Keratinocyte (primary cell): ENCODE data around the gene C11orf65. TPM values are rescaled to one million over a fixed set of nuclear protein-coding genes. Genes with fewer than 3 reads are reported as not detected.

ENCODE experiments used
- DNase-seq: peaks from one replicate; pipeline ENCODE4 v3.0.0-alpha.2; 2011; ENCODE audit warnings: low read depth, missing footprints, low spot score
- FAIRE-seq: peaks from 2 replicates; lab custom pipeline; 2011; peaks lifted over from hg19 to GRCh38; lab: Jason Lieb, UNC
- H2AFZ ChIP-seq: 2 replicates; pipeline ENCODE4 v1.6.0; 2012; ENCODE audit warnings: low read length, control low read depth, inconsistent platforms; ENCODE audit not compliant: control insufficient read depth
- H3K27ac ChIP-seq: 2 replicates; pipeline ENCODE4 v1.5.1; 2011; ENCODE audit warnings: low read length; ENCODE audit not compliant: control insufficient read depth, insufficient read depth
- H3K27me3 ChIP-seq: 3 replicates; pipeline ENCODE4 v1.6.0; 2011; ENCODE audit warnings: low read length; ENCODE audit not compliant: control insufficient read depth, insufficient read depth; ENCODE audit errors: extremely low read depth
- H3K36me3 ChIP-seq, 2 experiments: 2 replicates in 1 of 2; 3 replicates in 1 of 2; pipeline ENCODE4 v1.5.1; 2011; ENCODE audit warnings: low read length in 2 of 2, mild to moderate bottlenecking in 1 of 2; ENCODE audit not compliant: control insufficient read depth in 2 of 2, insufficient read depth in 2 of 2; ENCODE audit errors: extremely low read depth in 1 of 2
- H3K4me1 ChIP-seq: 3 replicates; pipeline ENCODE4 v1.5.1; 2011; ENCODE audit warnings: low read length; ENCODE audit not compliant: control insufficient read depth, insufficient read depth; ENCODE audit errors: extremely low read depth
- H3K4me2 ChIP-seq: 3 replicates; pipeline ENCODE4 v1.6.0; 2011; ENCODE audit warnings: low read depth, low read length; ENCODE audit not compliant: control insufficient read depth, insufficient read depth; ENCODE audit errors: extremely low read depth
- H3K4me3 ChIP-seq, 3 experiments: fragments of 200-600 bp in 1 of 3; sonication (generic) in 1 of 3; 2 replicates in 2 of 3; 3 replicates in 1 of 3; pipeline ENCODE4 v1.5.1; 2011 to 2016; ENCODE audit warnings: low read length in 3 of 3, mild to moderate bottlenecking in 3 of 3, control low read depth in 2 of 3, inconsistent platforms in 1 of 3, low read depth in 1 of 3, mixed read lengths in 1 of 3, mixed run types in 1 of 3, moderate library complexity in 1 of 3; ENCODE audit not compliant: control insufficient read depth in 2 of 3, insufficient read depth in 2 of 3; ENCODE audit errors: extremely low read depth in 1 of 3
- H3K79me2 ChIP-seq: 2 replicates; pipeline ENCODE4 v1.6.0; 2012; ENCODE audit warnings: low read length; ENCODE audit not compliant: control insufficient read depth, insufficient read depth
- H3K9ac ChIP-seq: 3 replicates; pipeline ENCODE4 v1.6.0; 2011; ENCODE audit warnings: low read length; ENCODE audit not compliant: control insufficient read depth, insufficient read depth; ENCODE audit errors: extremely low read depth
- H3K9me1 ChIP-seq: 3 replicates; pipeline ENCODE4 v1.6.0; 2011; ENCODE audit warnings: low read length; ENCODE audit not compliant: control insufficient read depth, insufficient read depth; ENCODE audit errors: extremely low read depth
- H3K9me3 ChIP-seq: 2 replicates; pipeline ENCODE4 v1.5.1; 2012; ENCODE audit warnings: low read depth, low read length; ENCODE audit not compliant: control insufficient read depth
- H4K20me1 ChIP-seq: 3 replicates; pipeline ENCODE4 v1.6.0; 2011; ENCODE audit warnings: low read length; ENCODE audit not compliant: control insufficient read depth, insufficient read depth; ENCODE audit errors: extremely low read depth
- CTCF ChIP-seq, 3 experiments: IDR thresholded peaks in 1 of 3; conservative IDR thresholded peaks in 1 of 3; optimal IDR thresholded peaks in 1 of 3; 2 replicates in 2 of 3; 3 replicates in 1 of 3; pipeline versions ENCODE3 to v1.5.1; 2011; ENCODE audit warnings: low read length in 3 of 3, mild to moderate bottlenecking in 3 of 3, moderate library complexity in 2 of 3, control low read depth in 1 of 3, inconsistent platforms in 1 of 3; ENCODE audit not compliant: insufficient read depth in 2 of 3; ENCODE audit errors: extremely low read depth in 1 of 3
- EZH2 ChIP-seq: IDR thresholded peaks from one replicate; pipeline ENCODE4 v1.6.1; 2012; ENCODE audit warnings: inconsistent platforms, mild to moderate bottlenecking, low read length, moderate library complexity
- dilution Hi-C: fragments of 300-500 bp; cut with MboI; formaldehyde crosslinking; loops from one replicate; pipeline ENCODE4 v1.7.0; 2020; ENCODE audit warnings: low sequenced_read_pairs; ENCODE audit not compliant: extremely low pct_ligation_motif_present
- polyA plus RNA-seq, 5 experiments: library from polyadenylated mRNA; depleted of rRNA in 3 of 5; stranded (reverse) in 3 of 5; stranded (forward) in 1 of 5; unstranded in 1 of 5; fragments of >200 nt; gene quantifications; 1 replicate in 1 of 5; 2 replicates in 3 of 5; 3 replicates in 1 of 5; pipeline versions ENCODE4 v1.2.1 to v1.2.3, GENCODE V29; 2011 to 2012; ENCODE audit warnings: missing spikeins in 2 of 5, low read depth in 1 of 5, low replicate concordance in 1 of 5

The C11orf65 gene
- polyA plus RNA-seq, 1 donor (not counting 4 experiments of a cell fraction or from before 2014, with no cell fraction given), result 0.83 TPM

GRCh38 chr11:108345767-108346166, 121.6 kb downstream of the C11orf65 start:
- FAIRE-seq, result peak; percentile 60
- DNase-seq, result no peak

GRCh38 chr11:108343714-108344113, 123.6 kb downstream of the C11orf65 start:
- no peaks in the 10 kb centered on the region for H3K9me3 ChIP-seq
- peaks cover 12% of the 10 kb centered on the region for H3K4me1 ChIP-seq
- FAIRE-seq, result no peak
- no peak overlapping the region for H3K27ac ChIP-seq
- H3K4me2 ChIP-seq, result no peak overlapping the region
- no peaks in the 10 kb centered on the region for H3K27me3 ChIP-seq
- H3K36me3 ChIP-seq, result no peaks in the 10 kb centered on the region
- H4K20me1 ChIP-seq, result no peaks in the 10 kb centered on the region
- DNase-seq, result no peak
- TF ChIP-seq EZH2, result no peak
- TF ChIP-seq CTCF (optimal IDR thresholded peaks at IDR 0.05 in 1 of 3, IDR thresholded peaks at IDR 0.05 in 1 of 3, conservative IDR thresholded peaks at IDR 0.05 in 1 of 3; ENCODE audit: extremely low read depth in 1 of 3, insufficient read depth in 2 of 3, low read length in 3 of 3), result no peak
- dilution Hi-C loops, result no loop called here
- no peaks in the 10 kb centered on the region for H3K79me2 ChIP-seq
- no peak overlapping the region for H2AFZ ChIP-seq
- no peak overlapping the region for H3K4me3 ChIP-seq
- no peaks in the 10 kb centered on the region for H3K9me1 ChIP-seq
- H3K9ac ChIP-seq, result no peak overlapping the region

More at GRCh38 chr11:108345767-108346166, 121.6 kb downstream of the C11orf65 start:
- Histone ChIP-seq H2AFZ (no peak overlapping the region), H3K4me2 (no peak overlapping the region), H3K4me3 (no peak overlapping the region), H3K4me1 (peaks cover 10% of the 10 kb centered on the region), H3K27me3 (no peaks in the 10 kb centered on the region), H3K9me1 (no peaks in the 10 kb centered on the region), H3K27ac (no peak overlapping the region), H3K79me2 (no peaks in the 10 kb centered on the region), H3K9ac (no peak overlapping the region), H4K20me1 (no peaks in the 10 kb centered on the region), H3K9me3 (no peaks in the 10 kb centered on the region), H3K36me3 (peaks cover 0 to 4% of the 10 kb centered on the region in 2 experiments)
- TF ChIP-seq CTCF (optimal IDR thresholded peaks at IDR 0.05 in 1 of 3, IDR thresholded peaks at IDR 0.05 in 1 of 3, conservative IDR thresholded peaks at IDR 0.05 in 1 of 3; ENCODE audit: extremely low read depth in 1 of 3, insufficient read depth in 2 of 3, low read length in 3 of 3), result no peak
- no peak for TF ChIP-seq EZH2
- dilution Hi-C loops, result no loop called here
